ENCODE results near the gene ATXN7L1.

DNA sequence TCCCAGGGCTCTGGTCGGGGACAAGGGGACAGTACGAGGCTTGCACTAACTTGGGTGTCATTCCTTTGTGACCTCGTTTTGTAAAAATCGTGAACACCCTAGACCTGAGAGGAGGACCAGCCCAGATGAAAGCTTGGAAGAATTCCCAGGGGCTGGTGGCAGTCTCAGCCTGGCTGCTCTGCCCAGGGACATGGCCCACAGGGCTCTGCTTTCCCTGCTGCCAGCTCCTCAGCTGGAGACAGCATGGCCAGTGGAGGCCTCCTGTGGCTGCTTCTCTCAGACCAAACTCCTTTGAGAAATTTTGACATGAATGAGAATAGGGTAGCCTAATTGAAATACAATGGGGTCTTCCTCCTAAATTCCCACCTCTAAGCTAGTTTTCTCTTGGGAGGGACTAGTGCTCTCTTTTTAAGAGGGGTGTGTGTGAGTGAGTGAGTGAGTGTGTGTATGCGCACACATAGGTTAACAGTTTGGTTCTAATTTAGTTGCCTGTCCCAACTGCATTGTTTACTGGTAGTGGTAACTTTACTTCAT lies 154.8 kb downstream of the ATXN7L1 start:
- TF ChIP-seq CTCF (IDR thresholded peaks at IDR 0.05) (no peak), FOXP1 (CRISPR knock-in tag; IDR thresholded peaks at IDR 0.05; ENCODE audit: borderline replicate concordance) (no peak), JUN (CRISPR knock-in tag; IDR thresholded peaks at IDR 0.05) (no peak), NR2C2 (CRISPR knock-in tag; IDR thresholded peaks at IDR 0.05) (no peak), NFYB (CRISPR knock-in tag; conservative IDR thresholded peaks at IDR 0.05; ENCODE audit: low read depth) (no peak), SP1 (CRISPR knock-in tag; conservative IDR thresholded peaks at IDR 0.05) (no peak), HMGXB4 (CRISPR knock-in tag; IDR thresholded peaks at IDR 0.05) (no peak), GABPB1 (CRISPR knock-in tag; IDR thresholded peaks at IDR 0.05) (no peak), NR3C1 (CRISPR knock-in tag; conservative IDR thresholded peaks at IDR 0.05; ENCODE audit: low read depth) (no peak)
- TF ChIP-seq, protein P1, sequence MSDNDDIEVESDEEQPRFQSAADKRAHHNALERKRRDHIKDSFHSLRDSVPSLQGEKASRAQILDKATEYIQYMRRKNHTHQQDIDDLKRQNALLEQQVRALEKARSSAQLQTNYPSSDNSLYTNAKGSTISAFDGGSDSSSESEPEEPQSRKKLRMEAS (CRISPR knock-in tag; IDR thresholded peaks at IDR 0.05) = no peak
